Stimulated activated CD4-positive, alpha-beta T cell treated with anti-CD3 and anti-CD28 coated beads, TNF-alpha, amount 100 ng/mL, for 48 hours (primary cell): ENCODE measurements around the gene RBM47.

Source experiments
- DNase-seq, 3 donors: peaks; one replicate each; pipeline ENCODE4 v3.0.0-alpha.2; 2020; ENCODE audit warnings: low read depth in 3 of 3

Gene RBM47

DNA sequence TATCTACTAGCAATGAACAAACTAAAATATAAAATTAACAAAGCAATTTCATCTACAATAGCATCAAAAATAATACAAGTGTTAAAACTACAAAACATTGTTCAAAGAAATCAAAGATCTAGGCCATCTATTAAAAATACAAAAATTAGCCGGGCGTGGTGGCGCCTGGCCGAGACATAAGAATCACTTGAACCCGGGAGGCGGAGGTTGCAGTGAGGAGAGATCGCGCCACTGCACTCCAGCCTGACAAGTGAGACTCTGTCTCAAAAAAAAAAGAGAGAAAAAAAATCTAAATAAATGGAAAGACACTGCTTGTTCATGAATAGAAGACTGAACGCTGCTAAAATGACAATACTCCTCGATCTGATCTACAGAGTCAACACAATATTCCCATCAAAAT is 139.2 kb downstream of the RBM47 start:
- no peak for DNase-seq

GRCh38 chr4:40489961-40490360 is 139.7 kb downstream of the RBM47 start:
- no peak for DNase-seq

- no peak for DNase-seq
Measured at GRCh38 chr4:40486534-40486933, 143.1 kb downstream of the RBM47 start.

- DNase-seq: no peak
Measured at GRCh38 chr4:40484346-40485090, 145.1 kb downstream of the RBM47 start.

GRCh38 chr4:40482985-40483647 is 146.5 kb downstream of the RBM47 start:
- no peak for DNase-seq

DNA sequence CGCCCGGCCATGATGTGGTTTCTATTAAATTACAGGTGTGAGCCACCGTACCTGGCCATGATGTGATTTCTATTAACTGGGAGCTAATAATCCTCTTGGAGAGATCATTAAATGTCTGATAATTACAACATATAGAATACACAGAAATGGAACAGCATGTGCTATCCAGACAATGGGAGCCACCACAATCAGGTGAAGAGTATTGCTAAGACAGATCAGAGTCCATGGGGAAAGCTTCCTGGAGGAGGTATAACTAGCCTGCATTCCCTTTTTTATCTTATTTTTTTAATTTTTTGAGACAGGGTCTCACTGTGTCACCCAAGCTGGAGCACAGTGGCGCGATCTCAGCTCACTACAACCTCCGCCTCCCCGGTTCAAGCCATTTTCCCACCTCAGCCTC is 147.7 kb downstream of the RBM47 start:
- DNase-seq: no peak

DNA sequence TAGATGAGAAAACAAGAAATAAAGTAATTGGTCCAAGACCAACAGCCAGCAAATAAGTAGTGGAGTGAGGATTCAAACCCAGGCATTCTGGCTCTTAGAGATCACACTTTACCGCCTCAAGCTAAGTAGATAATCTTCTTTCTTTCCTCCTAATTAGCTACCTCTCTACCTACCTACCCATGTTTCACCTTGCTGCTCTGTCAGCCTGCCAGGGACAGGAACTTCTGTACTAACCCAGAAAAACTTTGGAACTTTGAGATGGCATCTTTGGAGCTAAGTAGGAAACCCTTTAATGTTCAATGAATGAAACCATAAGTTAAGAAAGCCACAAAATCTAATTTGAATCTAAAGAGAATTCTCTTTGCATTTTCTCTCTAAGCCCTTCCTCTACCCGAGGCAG is 149.4 kb downstream of the RBM47 start:
- no peak for DNase-seq

- DNase-seq: no peak
Measured at GRCh38 chr4:40479378-40479777, 150.3 kb downstream of the RBM47 start.

GRCh38 chr4:40475609-40476008 is 154.1 kb downstream of the RBM47 start:
- no peak for DNase-seq

GRCh38 chr4:40473578-40474388 is 155.9 kb downstream of the RBM47 start:
- no peak for DNase-seq

- no peak for DNase-seq
Measured at GRCh38 chr4:40471923-40472322, 157.7 kb downstream of the RBM47 start.

- no peak for DNase-seq
Measured at GRCh38 chr4:40466789-40467188, 162.9 kb downstream of the RBM47 start.

DNA sequence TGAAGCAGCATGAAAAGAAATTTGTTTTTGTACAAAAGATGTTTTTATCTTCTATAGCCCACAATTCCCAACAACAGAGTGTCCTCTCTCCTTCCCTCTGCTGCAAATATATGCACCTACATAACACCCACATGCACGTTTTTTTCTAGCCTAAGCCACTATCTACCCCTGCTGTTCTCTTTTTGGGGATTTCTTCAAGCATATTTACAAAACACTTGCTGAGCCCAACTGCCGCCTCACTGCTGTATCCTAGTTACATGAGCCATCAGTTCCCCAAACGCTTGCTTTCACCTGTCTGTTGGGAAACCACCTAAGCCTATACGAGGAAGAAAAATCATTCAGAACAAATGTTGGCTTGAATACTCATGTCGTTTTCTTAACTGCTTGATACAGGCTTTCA is 167.3 kb downstream of the RBM47 start:
- DNase-seq: no peak

DNA sequence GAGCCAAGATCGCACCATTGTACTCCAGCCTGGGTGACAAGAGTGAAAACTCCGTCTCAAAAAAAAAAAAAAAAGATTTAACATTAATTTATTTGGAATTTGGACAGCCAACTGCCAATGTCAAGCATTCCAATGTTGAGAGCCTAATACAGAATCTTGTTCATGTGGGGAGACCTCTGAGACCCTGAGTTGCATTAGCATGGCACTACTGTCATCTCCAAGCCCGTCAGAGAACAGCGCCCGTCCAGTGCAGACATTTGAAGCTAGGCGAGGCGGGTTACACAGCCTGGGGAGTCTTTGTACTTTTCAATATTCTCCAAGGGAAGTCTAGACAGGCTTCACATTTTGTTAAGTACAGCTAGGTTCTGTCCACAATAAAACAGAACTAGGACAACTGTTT is 167.8 kb downstream of the RBM47 start:
- no peak for DNase-seq

- no peak for DNase-seq
Measured at GRCh38 chr4:40461062-40461461, 168.6 kb downstream of the RBM47 start.

DNA sequence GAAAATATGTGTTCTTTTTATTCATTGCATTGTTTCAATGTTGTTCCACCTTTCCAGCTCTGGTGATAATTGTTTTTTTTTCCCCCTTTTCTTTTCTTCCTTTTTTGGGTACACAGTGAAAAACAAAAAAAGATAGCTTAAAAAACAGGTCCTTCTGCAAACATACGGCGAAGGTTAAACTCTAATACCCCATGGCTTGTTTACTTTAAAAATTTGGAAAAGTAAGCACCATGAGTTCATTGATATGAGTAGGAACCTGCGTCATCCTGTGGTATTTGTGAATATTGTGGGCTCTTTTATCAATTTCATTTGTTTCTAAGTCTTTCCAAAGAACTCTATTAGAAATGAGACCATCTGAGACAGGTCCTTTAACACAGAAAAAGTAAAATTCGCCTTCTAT is 171.0 kb downstream of the RBM47 start:
- DNase-seq: no peak

DNA sequence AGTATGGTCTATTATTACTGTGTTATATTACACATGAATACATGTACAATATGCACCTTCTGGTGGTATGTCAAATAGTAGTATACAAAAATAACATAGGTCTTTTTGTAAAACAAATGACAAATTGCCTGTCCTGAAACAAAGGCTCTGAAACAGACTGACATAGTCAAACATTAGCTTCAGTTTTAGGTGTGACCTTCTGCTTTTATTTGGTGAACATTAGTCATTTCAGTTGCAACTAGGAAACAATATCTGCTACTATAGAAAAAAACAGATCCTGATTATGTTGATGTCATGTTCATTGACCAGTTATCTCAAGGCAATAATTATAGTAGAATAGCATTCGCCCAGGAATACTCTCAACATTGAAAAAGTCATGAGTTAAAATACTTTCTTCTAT is 171.6 kb downstream of the RBM47 start:
- DNase-seq: no peak

DNA sequence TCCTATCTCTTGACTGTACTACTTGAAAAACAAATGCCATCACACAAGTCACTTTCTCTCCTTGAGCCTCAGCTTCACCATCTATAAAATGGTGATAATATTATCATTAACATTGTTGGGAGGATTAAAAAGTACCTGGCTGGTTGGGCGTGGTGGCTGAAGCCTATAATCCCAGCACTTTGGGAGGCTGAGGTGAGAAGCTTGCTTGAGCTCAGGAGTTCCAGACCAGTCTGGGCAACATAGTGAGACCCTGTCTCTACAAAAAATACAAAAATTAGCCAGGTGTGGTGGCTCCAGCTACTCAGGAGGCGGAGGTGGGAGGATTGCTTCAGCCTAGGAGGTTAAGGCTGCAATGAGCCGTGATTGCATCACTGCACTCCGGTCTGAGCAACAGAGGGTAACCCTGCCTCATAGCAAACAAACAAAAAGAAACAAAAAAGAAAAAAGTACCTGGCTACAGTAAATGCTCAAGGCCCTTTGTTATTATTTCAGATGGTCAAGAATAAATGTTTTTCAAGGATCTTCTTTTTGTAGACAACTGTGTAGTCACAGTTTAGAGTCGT is 174.2 kb downstream of the RBM47 start:
- DNase-seq: no peak

DNA sequence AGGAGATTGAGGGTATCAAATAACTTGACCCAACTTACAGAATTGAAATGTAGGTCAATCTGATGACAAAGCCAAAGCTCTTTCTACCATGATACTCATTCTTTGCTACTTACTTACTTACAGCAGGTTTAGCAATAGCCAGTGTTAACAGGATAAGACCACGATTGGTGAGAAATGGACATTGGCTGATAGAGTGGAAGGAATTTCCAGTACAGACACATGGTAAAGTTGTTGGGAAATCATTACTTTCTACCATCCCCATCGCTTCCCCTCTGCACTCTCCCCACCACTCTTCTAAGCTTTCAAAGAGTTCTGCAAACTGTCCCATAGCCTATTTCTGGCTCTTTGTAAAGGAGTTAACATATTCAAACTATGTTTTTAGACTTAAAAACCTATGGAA is 174.8 kb downstream of the RBM47 start:
- no peak for DNase-seq

DNA sequence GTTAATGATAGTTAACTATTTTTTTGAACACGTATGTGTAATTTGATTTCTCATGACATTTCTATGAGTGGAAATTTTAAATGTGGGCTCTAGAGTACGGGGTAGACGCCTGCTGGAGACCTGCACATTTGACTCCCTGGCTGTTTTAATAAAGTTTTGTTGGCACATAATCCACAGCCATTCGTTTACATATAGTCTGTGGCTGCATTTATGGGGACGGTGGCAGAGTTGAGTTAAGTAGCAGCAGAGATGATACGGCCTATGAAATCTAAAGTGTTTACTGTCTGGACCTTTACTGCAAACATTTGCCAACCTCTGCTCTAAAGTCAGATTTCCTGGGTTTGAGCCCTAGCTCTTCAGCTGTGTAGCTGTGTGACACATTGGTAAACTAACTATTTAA is 175.8 kb downstream of the RBM47 start:
- DNase-seq: no peak

DNA sequence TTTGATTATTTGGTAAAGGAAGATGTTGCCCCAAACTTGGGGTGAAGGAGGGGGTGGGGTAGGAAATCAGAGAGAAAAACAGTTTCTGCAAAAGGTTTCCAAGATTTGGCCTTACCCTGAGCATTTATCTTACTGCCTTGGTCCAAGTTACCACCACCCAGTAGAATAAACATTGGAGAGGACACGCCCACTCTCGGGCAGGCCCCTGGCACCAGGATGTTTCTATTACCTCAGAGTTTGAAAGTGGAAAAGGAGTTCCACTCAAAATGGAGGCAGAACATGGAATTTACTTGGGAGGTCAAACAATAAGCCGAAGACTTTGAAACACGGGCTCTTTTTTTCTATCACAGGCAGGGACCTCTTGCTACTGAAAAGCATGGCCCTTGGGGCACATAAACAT is 180.8 kb downstream of the RBM47 start:
- DNase-seq: no peak

GRCh38 chr4:40446839-40447238 is 182.8 kb downstream of the RBM47 start:
- no peak for DNase-seq
